HepG2 (cell line): ENCODE measurements around the gene MXD3. TPM values are rescaled to one million over a fixed set of nuclear protein-coding genes. Genes with fewer than 3 reads are reported as not detected.

Experiments used
- ATAD3A ChIP-seq: sonication (generic); formaldehyde crosslinking; IDR thresholded peaks from 2 replicates; pipeline ENCODE4 v1.4.0; 2020; ENCODE audit warnings: missing genetic modification reagents
- BCL6 ChIP-seq: IDR thresholded peaks from 2 replicates; pipeline ENCODE4 v1.6.1; 2016; ENCODE audit warnings: missing genetic modification reagents, missing compliant biosample characterization
- FOXP1 ChIP-seq, 2 experiments: fragments of 450-650 bp in 1 of 2; IDR thresholded peaks; 2 replicates each; pipeline ENCODE4 v1.6.1; 2017 to 2018; ENCODE audit warnings: antibody characterized with exemption in 1 of 2
- KAT8 ChIP-seq: IDR thresholded peaks from 2 replicates; pipeline ENCODE4 v1.6.1; 2016; ENCODE audit warnings: missing genetic modification reagents, missing compliant biosample characterization
- KDM6A ChIP-seq: IDR thresholded peaks from 2 replicates; pipeline ENCODE4 v1.6.1; 2016; ENCODE audit warnings: low read depth
- NCOA2 ChIP-seq: sonication (generic); formaldehyde crosslinking; IDR thresholded peaks from 2 replicates; pipeline ENCODE4 v1.8.0; 2022; ENCODE audit warnings: inconsistent platforms
- NR2F2 ChIP-seq: IDR thresholded peaks from 2 replicates; pipeline ENCODE4 v1.6.1; 2012; ENCODE audit warnings: low read depth, inconsistent platforms, borderline replicate concordance
- POLR2A ChIP-seq, 2 experiments: IDR thresholded peaks; 2 replicates each; pipeline ENCODE4 v1.6.1; 2011; ENCODE audit warnings: low read depth in 2 of 2, low read length in 2 of 2, mild to moderate bottlenecking in 1 of 2, moderate library complexity in 1 of 2; ENCODE audit not compliant: insufficient read depth in 1 of 2
- SMC3 ChIP-seq: IDR thresholded peaks from 2 replicates; pipeline ENCODE4 v1.6.1; 2011; ENCODE audit warnings: low read length, improper control_type of control experiment
- TAF15 ChIP-seq: fragments of 200-400 bp; formaldehyde crosslinking; IDR thresholded peaks from one replicate; pipeline ENCODE4 v1.6.1; 2018; ENCODE audit warnings: mild to moderate bottlenecking, low read depth, low read length; ENCODE audit not compliant: poor library complexity, severe bottlenecking
- THAP11 ChIP-seq: IDR thresholded peaks from 2 replicates; pipeline ENCODE4 v1.6.1; 2016; ENCODE audit warnings: missing biosample characterization, missing genetic modification reagents
- THRA ChIP-seq: sonication (generic); formaldehyde crosslinking; IDR thresholded peaks from 2 replicates; pipeline ENCODE4 v1.4.0; 2020; ENCODE audit warnings: missing genetic modification reagents, borderline replicate concordance
- U2AF1 ChIP-seq: fragments of 200-400 bp; formaldehyde crosslinking; optimal IDR thresholded peaks from 2 replicates; pipeline ENCODE3; 2017; ENCODE audit warnings: mild to moderate bottlenecking, low read depth, low read length
- ZNF180 ChIP-seq: sonication (generic); formaldehyde crosslinking; IDR thresholded peaks from 2 replicates; pipeline ENCODE4 v1.4.0; 2020; ENCODE audit warnings: low read depth, missing genetic modification reagents, borderline replicate concordance
- ZNF253 ChIP-seq: sonication (generic); formaldehyde crosslinking; IDR thresholded peaks from 2 replicates; pipeline ENCODE4 v1.8.0; 2022; ENCODE audit warnings: mild to moderate bottlenecking, missing genetic modification reagents, borderline replicate concordance
- ZNF33A ChIP-seq: sonication (generic); formaldehyde crosslinking; IDR thresholded peaks from 2 replicates; pipeline ENCODE4 v1.5.1; 2020; ENCODE audit warnings: missing genetic modification reagents, mild to moderate bottlenecking, moderate library complexity, borderline replicate concordance
- ZSCAN21 ChIP-seq: sonication (generic); formaldehyde crosslinking; IDR thresholded peaks from 2 replicates; pipeline ENCODE4 v1.8.0; 2022; ENCODE audit warnings: mild to moderate bottlenecking, missing genetic modification reagents, moderate library complexity, borderline replicate concordance
- polyA plus RNA-seq, 8 experiments: library from polyadenylated mRNA; depleted of rRNA in 3 of 8; stranded (reverse) in 7 of 8; unstranded in 1 of 8; fragments of >200 nt; fragmentation: Illumina TruSeq in 4 of 8; extraction: Trizol in 4 of 8; gene quantifications; 2 replicates each; pipeline versions ENCODE4 v1.2.1 to v1.2.3, GENCODE V29; 2011 to 2016; ENCODE audit warnings: low read depth in 4 of 8, missing spikeins in 1 of 8, mixed read lengths in 1 of 8; ENCODE audit not compliant: insufficient read depth in 1 of 8
- total RNA-seq, 5 experiments: library from RNA; depleted of rRNA; stranded (reverse); fragments of >200 nt; fragmentation: Illumina TruSeq; extraction: Trizol; gene quantifications; 2 replicates each; pipeline ENCODE4 v1.2.3, GENCODE V29; 2016; ENCODE audit warnings: low read depth in 1 of 5
- TF ChIP-seq, protein P1 (sequence below), 2 experiments: fragments of 450-650 bp in 1 of 2; sonication (generic) in 1 of 2; formaldehyde crosslinking in 1 of 2; IDR thresholded peaks; 2 replicates each; pipeline versions ENCODE4 v1.6.1 to v1.8.0; 2016 to 2022; ENCODE audit warnings: antibody characterized with exemption in 1 of 2, mild to moderate bottlenecking in 1 of 2, missing genetic modification reagents in 1 of 2
- TF ChIP-seq, protein P2 (sequence below): sonication (generic); formaldehyde crosslinking; IDR thresholded peaks from 2 replicates; pipeline ENCODE4 v1.8.0; 2022; ENCODE audit warnings: mild to moderate bottlenecking, missing genetic modification reagents, borderline replicate concordance

Gene MXD3
- total and polyA plus RNA-seq, 2 of the 13 experiments (the other 11 are each of a cell fraction or from before 2014, with no cell fraction given) = 10.5 to 12.8 TPM

DNA sequence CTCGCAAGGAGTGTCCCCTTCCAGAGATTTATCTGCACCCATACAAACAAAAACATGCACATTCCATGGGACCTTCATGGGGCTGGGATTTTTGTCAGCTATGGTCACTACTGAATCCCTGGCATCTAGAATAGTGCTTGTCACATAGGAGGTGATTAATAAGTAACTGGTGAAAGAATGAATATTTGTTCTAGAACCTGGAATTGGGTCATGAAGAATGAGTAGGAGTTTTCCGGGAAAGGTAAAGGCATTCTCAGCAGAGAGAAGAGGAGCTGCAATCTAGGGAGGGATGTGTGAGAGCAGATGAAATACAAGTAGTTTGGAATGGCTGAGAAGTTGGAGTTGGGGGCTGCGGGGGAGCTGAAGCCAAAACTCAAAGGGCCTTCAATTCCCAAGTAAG is 42.6 kb upstream of the MXD3 start (continued):
- TF ChIP-seq U2AF1 = no peak
- peak; percentile 61; the same call in 1 of the 2 replicates for TF ChIP-seq NCOA2
- 0 out of 2 replicates have a peak, but pooled peaks have one; percentile 47 for TF ChIP-seq KDM6A (CRISPR knock-in tag)
- peak; percentile 61; the same call in 1 of the 2 replicates for TF ChIP-seq THAP11 (CRISPR knock-in tag)
- no peak for TF ChIP-seq TAF15
- TF ChIP-seq SMC3 = peak; percentile 12; the same call in 1 of the 2 replicates
- no peak for TF ChIP-seq ZSCAN21
- TF ChIP-seq, protein P1, sequence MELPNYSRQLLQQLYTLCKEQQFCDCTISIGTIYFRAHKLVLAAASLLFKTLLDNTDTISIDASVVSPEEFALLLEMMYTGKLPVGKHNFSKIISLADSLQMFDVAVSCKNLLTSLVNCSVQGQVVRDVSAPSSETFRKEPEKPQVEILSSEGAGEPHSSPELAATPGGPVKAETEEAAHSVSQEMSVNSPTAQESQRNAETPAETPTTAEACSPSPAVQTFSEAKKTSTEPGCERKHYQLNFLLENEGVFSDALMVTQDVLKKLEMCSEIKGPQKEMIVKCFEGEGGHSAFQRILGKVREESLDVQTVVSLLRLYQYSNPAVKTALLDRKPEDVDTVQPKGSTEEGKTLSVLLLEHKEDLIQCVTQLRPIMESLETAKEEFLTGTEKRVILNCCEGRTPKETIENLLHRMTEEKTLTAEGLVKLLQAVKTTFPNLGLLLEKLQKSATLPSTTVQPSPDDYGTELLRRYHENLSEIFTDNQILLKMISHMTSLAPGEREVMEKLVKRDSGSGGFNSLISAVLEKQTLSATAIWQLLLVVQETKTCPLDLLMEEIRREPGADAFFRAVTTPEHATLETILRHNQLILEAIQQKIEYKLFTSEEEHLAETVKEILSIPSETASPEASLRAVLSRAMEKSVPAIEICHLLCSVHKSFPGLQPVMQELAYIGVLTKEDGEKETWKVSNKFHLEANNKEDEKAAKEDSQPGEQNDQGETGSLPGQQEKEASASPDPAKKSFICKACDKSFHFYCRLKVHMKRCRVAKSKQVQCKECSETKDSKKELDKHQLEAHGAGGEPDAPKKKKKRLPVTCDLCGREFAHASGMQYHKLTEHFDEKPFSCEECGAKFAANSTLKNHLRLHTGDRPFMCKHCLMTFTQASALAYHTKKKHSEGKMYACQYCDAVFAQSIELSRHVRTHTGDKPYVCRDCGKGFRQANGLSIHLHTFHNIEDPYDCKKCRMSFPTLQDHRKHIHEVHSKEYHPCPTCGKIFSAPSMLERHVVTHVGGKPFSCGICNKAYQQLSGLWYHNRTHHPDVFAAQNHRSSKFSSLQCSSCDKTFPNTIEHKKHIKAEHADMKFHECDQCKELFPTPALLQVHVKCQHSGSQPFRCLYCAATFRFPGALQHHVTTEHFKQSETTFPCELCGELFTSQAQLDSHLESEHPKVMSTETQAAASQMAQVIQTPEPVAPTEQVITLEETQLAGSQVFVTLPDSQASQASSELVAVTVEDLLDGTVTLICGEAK (IDR thresholded peaks at IDR 0.05) = no peak
- TF ChIP-seq, protein P1 (CRISPR knock-in tag; IDR thresholded peaks at IDR 0.05) = no peak
- TF ChIP-seq, protein P2, sequence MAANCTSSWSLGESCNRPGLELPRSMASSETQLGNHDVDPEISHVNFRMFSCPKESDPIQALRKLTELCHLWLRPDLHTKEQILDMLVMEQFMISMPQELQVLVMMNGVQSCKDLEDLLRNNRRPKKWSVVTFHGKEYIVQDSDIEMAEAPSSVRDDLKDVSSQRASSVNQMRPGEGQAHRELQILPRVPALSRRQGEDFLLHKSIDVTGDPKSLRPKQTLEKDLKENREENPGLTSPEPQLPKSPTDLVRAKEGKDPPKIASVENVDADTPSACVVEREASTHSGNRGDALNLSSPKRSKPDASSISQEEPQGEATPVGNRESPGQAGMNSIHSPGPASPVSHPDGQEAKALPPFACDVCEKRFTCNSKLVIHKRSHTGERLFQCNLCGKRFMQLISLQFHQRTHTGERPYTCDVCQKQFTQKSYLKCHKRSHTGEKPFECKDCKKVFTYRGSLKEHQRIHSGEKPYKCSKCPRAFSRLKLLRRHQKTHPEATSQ (CRISPR knock-in tag) = no peak
- TF ChIP-seq KAT8 = peak; percentile 39; the same call in 1 of the 2 replicates
- 0 out of 4 replicates have a peak, but pooled peaks of 1 of the 2 experiments have one; percentile 30 for TF ChIP-seq POLR2A (IDR thresholded peaks at IDR 0.05; ENCODE audit: insufficient read depth in 1 of 2, low read depth in 2 of 2, low read length in 2 of 2)
- no peak for TF ChIP-seq FOXP1 (IDR thresholded peaks at IDR 0.05)
- TF ChIP-seq FOXP1 (CRISPR knock-in tag; IDR thresholded peaks at IDR 0.05) = no peak
- no peak for TF ChIP-seq ZNF180 (CRISPR knock-in tag)
- TF ChIP-seq ZNF253 (CRISPR knock-in tag) = no peak
- no peak for TF ChIP-seq ATAD3A (CRISPR knock-in tag)
- peak; percentile 40; the same call in 1 of the 2 replicates for TF ChIP-seq BCL6 (CRISPR knock-in tag)
- TF ChIP-seq ZNF33A (CRISPR knock-in tag) = no peak
- TF ChIP-seq THRA (CRISPR knock-in tag) = no peak
- no peak for TF ChIP-seq NR2F2
